Right lobe of liver (tissue), 4 donors: ENCODE measurements around the gene CPA3.

Source experiments
- CTCF ChIP-seq, 4 donors: fragments of 200-600 bp in 3 of 4; fragments of 450-650 bp in 1 of 4; IDR thresholded peaks; one replicate each; pipeline versions ENCODE4 v1.5.1 to v1.8.0; 2016 to 2022; ENCODE audit warnings: antibody characterized with exemption in 4 of 4, mild to moderate bottlenecking in 2 of 4
- POLR2A ChIP-seq: fragments of 450-650 bp; IDR thresholded peaks from one replicate; pipeline ENCODE4 v1.6.1; 2017; ENCODE audit warnings: antibody characterized with exemption, mild to moderate bottlenecking
- donor health status: DM: no; HTN: no; CAD: no.
- donor health status: DM: no; HTN: no; CAD: no.
- donor health status: DM: no; HTN: yes; CAD: no.

- TF ChIP-seq POLR2A (no peak), CTCF (IDR thresholded peaks at IDR 0.05) (no peak)
Observed at GRCh38 chr3:148916132-148916531, 51.0 kb downstream of the CPA3 start.
